NCI-H526 (cell line): Measurements from ENCODE around the gene CCHCR1.
"Not testable (repeated sequence)": the region's sequence is repeated elsewhere in the genome, so short reads cannot be mapped to it uniquely, and the experiment has no call there.

ENCODE experiments used
- DNase-seq, 2 experiments: peaks; one replicate each; lab custom pipeline; 2025; lab: John Stamatoyannopoulos, UW

The CCHCR1 gene

DNA sequence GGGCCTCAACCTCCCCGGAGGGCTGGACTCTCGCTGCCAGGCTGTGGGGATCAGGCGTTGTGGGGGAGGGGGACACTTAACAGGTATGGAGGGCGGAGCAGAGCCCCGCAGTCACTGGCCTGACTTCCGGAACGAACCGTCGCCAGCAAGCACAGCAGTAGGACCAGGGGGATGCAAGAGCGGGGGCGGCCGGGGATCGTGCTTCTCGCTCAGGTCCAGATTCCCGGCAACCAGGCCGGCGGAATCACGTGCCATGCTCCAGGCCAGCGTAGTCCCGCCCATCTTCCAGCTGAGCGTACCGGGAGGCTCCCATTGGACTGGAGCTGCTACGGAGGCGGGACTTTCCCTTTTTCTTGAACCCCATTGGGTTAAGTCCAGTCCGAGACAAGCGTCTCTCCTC is 22.9 kb upstream of the CCHCR1 start:
- no peak for DNase-seq

DNA sequence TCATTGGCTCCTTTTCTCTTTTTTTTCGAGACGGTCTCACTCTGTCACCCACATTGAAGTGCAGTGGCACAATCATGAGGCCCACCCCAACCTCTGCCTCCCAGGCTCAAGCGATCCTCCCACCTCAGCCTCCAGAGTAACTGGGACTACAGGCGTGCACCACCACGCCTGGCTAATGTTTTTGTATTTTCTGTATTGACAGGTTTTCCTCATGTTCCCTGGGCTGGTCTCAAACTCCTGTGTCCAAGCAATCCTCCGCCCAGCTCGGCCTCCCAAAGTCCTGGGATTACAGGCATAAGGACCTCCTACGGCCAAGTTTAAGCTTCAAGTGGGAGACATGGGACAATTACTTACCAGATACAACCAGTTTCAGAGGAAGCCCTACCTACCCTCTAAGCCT is 22.3 kb upstream of the CCHCR1 start:
- no peak for DNase-seq

DNA sequence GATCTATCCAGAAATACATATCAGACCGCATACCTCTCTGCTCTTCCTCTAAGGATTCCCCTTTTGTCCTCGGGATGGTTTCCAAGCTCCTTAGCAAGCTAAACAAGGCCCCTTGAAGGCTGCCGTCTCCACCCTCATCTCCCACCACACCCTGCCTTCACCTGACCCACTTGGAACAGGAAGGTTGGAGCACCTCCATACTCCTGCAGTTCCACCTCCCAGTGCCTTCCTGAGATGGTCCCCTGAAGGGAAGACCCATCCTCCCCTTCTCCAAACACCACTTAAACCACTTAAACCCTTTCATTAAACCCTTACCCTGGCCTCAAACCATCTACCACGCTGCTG is 21.4 kb upstream of the CCHCR1 start:
- DNase-seq, result no peak

DNA sequence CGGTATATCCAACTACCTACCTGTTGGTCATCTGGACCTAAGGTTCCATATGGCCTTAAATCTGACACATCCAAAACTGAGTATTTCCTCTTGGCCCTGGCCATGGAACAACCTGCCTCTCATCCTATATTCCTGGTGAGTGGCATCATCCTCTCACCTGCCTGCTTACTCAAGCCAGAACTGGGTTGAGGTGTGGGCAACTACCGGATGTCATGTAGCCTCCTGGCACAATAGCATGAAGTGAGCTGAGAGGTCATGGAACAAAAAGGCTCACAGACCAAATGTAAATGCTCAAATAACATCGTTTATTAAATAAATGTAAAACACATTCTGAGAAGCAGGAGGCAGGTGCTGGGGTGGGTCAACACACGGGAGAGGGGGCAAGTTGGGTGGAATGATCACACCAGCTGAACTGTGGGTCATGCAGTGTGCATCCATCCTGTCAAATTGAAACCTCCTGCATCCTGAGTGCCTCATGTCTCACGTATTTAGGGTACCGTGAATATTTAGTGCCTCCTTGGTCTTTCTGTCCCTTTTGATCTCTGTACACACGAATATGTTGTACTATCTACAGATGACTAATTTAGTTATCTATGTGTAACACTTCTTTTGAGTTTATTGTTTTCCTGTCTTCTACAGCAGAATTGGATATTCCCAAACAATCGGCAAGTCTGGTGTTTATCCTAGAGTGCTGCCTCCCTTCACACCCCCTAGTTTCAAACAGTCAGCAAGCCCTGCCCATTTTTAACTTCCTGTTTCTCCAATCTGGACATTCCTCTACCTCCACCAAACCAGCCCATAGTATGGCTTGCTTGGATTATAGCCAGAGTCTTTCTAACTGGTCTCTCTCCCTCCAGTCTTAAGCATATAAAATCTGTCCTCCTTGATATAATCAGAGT is 20.8 kb upstream of the CCHCR1 start:
- DNase-seq, result no peak

DNA sequence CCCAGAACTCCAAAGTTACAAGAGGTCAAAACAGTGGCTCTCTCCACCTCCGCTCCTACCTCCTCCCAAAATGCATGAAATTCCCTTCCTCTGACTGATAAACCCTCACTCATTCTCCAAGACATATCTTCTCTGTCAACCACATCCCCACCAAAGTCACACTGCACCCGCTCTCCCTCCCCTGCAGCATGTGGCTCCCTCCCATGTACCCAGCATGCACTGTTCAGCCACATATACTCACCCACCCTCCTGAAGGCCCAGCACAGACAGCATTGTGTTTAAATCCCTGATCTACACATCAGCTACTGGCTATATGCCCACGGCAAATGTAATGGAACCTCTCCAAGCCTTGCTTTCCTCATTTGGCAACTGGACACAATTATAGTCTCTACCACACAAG is 18.4 kb upstream of the CCHCR1 start:
- no peak for DNase-seq

DNA sequence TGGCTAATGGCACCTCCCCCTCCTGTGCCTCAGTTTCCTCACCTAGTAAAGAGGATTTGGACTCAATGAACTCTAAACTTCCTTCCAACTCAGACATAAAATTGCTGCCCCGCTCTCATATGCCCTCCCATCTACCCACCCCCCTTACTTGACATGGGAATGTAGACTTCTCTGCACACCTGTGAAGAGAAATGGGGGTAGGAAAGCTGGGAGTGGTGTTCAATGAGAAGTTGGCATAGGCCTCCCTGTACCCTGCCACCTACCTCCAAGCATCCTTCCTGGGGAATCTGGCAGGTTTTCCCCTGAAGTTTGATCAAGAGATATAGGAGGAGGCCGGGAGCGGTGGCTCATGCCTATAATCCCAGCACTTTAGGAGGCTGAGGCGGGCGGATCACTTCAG is 16.8 kb upstream of the CCHCR1 start:
- DNase-seq, result no peak

DNA sequence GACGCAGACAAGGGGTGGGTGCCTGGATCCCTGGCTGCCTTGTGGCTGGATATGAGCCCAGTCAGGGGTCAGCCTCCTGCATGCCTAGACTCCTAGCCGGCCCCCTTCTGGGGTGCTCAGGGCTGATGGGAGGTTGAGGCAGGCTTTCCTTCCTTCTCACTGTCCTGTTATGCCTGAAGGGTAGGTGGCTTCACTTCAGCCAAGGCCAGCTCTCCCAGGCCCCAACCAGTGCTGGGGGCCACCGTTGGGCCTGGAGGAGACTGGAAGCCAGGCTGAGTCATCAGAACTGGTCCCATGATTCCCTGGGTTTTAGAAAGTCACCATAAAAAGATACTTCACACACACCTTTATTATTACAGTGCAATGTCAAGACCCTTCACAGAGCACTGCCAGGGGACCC is 15.8 kb upstream of the CCHCR1 start:
- no peak for DNase-seq

DNA sequence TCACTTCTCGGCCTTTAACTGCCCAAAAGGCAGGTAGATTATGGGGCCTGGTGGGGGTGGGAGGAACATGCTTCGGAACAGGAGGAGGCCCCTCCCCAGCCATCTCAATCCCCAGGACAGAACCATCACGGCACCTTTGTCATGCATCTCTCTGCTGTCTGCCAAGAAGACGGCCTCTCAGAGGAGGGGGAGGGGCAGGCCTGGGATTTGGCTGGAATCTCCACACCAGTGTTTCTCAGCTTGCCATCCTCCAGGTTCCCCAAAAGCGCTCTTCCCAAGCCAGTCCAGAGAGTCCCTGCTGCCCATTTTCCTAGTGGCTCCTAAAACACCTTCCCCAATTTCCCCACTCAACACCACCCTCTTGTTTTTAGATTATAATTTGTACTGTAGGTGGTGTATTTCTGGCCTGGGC is 15.4 kb upstream of the CCHCR1 start:
- DNase-seq, result no peak

DNA sequence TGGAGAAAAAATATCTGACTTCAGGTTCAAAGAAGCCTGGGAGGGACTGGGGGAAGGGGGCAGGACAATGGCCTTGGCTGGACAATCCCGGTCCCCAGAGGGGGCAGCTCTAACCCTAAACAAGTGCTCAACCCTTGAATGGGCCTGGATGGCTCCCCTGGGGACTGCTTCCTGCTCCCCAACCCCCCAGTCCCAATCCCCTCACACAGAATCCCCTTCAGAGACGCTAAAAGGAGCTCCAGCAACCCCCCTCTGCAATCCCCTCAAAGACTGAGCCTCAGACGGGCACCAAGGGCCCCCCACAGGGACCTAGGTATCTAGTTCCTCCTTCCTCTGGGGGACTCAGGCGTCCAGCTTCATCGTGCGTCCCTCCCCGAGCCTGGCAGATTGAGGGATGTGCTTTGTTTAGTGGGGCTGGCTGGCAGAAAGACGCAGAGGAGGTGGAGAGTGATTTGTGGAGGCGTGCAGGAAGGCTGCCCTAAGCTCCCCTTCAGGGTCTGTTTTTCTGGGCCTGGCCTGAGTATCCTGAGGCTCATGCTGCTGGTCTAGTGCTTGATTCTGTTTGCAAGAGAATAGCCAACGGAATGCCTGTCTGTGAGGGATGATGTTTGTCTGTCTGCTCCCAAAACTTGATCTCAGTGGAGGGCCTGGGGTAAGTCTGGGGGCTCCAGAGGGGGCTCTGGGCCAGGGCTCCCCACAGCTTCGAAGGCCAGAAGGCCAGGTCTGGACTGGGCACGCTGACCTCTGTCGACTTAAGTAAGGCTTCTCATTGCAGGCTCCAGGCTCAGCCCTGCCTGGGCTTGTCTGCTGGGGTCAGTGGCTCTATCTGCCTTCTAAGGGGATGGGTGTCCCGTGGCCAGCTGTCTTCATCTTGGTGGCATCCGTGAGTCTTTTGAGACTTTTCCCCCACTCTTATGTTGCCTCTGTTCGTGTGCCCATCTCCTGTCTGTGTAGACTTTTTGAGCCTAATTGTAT is 14.6 kb upstream of the CCHCR1 start:
- DNase-seq, result no peak

DNA sequence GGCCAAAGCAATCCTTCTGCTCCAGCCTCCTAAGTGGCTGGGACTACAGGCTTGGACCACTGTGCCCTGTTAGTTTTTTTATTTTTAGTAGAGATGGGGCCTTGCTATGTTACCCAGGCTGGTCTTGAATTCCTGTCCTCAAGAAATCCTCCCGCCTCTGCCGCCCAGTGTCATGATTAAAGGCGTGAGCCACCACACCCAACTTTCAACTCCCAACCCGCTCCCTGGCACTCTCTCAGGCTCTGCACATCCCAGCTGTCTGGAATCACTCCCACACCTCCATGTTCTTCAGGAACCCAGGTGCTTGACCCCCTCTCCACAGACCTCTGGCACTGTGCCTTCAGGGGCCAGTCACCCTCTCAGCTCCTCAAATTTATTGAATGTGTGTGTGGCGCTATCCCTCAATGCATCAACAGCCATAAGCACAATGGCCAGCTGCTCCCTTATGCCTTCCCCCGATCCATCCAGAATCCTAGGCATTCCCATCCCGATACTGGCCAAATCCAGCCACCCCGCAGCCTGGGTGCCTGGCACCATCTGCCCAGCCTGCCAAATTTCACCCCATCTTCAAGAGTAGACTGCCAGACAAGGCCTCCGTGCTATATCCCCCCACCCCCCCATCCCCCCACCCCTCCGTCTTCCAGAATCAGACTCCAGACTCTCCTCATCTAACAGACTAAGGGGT is 13.5 kb upstream of the CCHCR1 start:
- no peak for DNase-seq

DNA sequence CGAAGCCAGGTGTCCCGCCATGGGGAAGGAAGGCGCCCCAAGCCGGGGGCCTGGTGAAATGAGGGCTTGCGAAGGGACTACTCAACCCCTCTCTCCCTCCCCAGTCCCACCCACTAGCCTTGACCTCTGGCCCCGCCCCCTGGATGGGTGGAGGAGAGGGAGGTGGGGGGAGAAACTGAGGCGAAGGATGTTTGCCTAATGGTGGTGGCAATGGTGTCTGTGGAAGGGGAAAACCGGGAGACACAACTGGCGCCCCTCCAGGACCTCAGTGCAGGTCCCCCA is 12.9 kb upstream of the CCHCR1 start, which contains the start of gene POU5F1:
Gene POU5F1, minus strand, starts transcription at position 83 of the 282 bp plus-strand sequence. Its CDS starts 62 bp downstream, at position 21.
- no peak for DNase-seq

DNA sequence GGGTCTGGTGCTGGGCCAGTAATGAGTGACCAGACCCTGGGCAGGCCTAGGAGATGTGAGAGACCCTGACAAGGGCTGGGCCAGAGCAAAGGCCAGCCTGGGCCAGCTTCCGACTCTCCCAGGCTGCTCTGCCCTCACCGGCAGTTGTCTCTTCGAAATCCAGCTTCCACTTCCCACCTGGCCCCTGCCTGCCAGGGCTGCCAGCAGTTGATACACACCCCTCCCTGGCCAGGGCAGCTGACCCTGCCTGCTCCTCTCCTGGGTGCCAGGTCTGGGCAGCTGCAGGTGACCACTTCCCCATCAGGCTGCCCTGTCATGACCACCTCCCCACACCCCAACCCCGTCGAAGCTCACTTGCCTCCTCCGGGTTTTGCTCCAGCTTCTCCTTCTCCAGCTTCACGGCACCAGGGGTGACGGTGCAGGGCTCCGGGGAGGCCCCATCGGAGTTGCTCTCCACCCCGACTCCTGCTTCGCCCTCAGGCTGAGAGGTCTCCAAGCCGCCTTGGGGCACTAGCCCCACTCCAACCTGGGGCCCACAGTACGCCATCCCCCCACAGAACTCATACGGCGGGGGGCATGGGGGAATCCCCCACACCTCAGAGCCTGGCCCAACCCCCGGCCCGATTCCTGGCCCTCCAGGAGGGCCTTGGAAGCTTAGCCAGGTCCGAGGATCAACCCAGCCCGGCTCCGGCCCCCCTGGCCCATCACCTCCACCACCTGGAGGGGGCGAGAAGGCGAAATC is 12.4 kb upstream of the CCHCR1 start:
- not testable (repeated sequence) for DNase-seq

DNA sequence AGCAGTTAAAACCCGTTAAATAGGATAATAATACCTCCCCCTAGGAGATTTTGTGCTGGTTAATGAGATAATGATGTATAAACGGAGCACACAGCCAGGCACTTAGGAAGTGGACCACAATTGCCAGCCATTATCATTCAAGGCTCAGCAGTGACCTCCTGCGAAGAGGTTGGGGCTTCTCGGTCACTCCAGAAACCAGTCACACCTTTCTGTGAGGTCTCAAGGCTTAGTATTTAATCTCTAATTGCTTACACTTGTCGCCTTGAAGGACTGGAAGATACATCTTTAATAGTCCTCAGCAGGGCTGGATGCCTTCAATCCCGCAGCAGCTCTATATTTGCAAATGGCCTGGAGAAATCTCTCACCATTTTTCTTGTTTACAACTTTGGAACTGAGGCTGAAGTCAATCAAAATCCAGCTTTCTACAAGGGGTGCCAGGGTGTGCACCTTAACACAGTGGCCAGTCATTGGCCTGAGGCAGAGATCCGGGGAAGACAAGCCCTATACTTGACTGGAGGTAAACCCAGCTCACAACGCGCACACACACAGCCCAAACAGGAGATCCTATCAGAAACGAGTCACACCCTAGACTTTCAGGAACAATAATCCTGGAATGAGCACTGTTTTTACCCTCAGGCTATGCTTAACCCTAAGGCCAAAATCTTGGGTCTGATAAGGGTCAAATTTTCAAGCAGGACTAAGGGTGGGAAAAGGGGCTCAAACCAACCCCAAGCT is 11.7 kb upstream of the CCHCR1 start:
- no peak for DNase-seq

DNA sequence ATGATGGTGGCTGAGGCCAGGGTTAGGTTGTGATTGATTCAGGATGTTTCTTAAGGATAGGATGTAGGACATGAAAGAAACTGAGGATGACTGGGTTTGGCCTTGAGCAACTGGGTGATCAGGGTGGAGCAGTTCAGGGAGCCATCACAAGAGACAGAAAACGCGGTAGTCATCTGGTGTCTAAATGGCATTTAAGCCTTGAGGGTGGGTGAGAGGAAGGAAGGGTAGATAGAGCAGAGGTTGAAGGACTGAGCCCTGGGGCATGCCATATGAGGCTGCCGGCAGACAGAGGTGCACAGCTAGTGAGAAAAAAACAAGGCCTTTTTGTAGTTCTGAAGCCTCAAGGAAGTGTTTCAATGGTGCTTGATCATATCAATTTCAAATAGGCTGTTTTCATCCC is 11.0 kb upstream of the CCHCR1 start:
- DNase-seq, result no peak

DNA sequence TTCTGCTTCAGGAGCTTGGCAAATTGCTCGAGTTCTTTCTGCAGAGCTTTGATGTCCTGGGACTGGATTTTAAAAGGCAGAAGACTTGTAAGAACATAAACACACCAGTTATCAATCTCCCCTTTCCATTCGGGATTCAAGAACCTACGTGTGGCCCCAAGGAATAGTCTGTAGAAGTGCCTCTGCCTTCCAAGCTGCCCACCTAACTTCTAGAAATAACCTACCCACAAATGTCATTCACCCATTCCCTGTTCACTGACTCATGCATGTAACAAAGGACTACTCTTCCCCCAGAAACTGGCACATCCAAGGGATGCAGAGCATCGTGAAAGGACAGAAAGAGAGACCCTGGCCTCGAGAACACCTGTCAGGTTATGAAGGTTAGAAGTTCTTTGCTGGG is 8.4 kb upstream of the CCHCR1 start:
- DNase-seq, result no peak

DNA sequence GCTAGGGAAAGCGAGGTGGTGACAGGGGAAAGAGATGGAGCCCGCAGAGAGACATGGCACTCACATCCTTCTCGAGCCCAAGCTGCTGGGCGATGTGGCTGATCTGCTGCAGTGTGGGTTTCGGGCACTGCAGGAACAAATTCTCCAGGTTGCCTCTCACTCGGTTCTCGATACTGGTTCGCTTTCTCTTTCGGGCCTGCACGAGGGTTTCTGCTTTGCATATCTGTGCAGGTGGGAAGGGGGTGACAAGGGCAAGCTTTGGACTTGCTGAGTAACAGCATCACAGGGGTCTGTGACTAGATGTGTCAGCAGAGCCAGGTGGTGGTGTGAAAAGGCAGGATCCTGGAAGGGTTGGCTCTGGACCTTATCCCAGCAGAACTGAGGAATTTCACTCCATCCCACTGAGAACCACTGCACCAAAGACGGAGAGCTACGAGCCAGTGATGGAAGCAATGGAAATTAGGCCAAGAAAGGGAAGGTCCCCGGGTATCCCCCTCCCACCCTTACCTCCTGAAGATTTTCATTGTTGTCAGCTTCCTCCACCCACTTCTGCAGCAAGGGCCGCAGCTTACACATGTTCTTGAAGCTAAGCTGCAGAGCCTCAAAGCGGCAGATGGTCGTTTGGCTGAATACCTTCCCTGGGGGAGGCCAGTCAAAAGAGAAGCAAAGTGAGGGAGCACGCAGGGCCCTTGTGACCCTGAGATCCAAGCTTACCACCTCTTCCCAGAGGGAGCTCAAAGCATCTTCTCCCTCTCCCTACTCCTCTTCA is 7.6 kb upstream of the CCHCR1 start:
- peak; percentile 36 to 65 for DNase-seq

DNA sequence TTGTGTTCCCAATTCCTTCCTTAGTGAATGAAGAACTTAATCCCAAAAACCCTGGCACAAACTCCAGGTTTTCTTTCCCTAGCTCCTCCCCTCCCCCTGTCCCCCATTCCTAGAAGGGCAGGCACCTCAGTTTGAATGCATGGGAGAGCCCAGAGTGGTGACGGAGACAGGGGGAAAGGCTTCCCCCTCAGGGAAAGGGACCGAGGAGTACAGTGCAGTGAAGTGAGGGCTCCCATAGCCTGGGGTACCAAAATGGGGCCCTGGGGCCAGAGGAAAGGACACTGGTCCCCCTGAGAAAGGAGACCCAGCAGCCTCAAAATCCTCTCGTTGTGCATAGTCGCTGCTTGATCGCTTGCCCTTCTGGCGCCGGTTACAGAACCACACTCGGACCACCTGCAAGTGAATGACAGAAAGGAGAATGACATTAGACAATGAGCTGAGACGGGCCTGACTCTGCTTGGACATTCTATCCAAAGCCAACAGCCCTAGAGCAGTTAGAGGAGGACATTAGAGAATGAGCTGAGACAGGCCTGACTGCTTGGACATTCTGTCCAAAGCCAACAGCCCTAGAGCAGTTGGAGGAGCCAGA is 7.0 kb upstream of the CCHCR1 start:
- not testable (repeated sequence) for DNase-seq

DNA sequence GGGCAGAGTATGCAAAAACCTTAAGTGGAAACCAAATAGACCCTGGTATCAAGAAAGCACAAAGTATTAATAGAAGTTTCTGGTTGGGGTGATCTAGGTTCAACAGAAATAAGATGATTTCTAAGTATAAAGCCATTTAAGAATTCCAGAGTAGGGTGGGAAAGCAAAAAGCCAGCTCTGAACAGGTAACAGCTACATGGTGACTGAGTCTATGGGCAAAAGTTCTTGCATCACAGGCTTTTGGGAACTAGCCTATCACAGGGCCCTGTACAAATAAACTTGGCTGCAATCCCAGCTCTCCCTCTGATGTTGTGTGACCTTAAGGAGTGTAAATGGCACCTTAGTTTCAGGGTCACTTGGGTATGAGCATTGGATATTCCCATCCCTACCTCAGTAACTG is 6.3 kb upstream of the CCHCR1 start:
- no peak for DNase-seq

DNA sequence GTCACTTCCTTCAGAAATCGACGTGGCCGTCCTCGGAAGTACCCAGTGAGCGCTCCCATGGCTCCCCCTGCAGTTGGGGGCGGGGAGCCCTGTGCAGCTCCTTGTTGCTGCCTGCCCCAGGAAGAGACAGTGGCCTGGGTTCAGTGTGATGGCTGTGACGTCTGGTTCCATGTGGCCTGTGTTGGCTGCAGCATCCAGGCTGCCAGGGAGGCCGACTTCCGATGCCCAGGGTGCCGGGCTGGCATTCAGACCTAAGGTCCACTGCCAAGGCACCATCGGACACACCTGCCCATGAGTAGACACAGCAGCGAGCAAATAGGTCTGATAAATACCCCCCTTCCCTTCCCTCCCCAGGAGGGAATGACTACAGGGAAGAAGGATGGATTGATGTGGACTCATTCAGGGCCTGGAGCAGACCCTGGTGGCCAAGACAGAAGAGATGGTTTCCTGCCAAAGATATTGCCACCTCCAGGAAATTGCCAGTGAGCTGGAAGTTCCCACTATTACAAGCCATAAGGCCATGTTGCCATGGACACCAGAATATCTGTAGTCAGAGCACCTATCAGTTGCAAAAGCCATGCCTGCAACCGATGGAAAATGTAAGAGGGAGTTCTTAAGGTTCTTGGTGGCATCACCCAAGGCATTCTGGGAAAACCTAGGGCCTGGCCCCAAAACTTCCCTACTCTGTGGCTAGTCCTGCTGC is 5.0 kb upstream of the CCHCR1 start:
- no peak for DNase-seq
